HTERT RPE-1 (cell line): ENCODE data around the gene GREB1L.
"Not testable (repeated sequence)": the region's sequence is repeated elsewhere in the genome, so short reads cannot be mapped to it uniquely, and the experiment has no call there.

Source experiments
- in situ Hi-C: fragments of 300-500 bp; cut with MboI; formaldehyde crosslinking; loops from 4 replicates; pipeline ENCODE4 v1.14.3; 2020; ENCODE audit warnings: low sequenced_read_pairs

GREB1L gene

DNA sequence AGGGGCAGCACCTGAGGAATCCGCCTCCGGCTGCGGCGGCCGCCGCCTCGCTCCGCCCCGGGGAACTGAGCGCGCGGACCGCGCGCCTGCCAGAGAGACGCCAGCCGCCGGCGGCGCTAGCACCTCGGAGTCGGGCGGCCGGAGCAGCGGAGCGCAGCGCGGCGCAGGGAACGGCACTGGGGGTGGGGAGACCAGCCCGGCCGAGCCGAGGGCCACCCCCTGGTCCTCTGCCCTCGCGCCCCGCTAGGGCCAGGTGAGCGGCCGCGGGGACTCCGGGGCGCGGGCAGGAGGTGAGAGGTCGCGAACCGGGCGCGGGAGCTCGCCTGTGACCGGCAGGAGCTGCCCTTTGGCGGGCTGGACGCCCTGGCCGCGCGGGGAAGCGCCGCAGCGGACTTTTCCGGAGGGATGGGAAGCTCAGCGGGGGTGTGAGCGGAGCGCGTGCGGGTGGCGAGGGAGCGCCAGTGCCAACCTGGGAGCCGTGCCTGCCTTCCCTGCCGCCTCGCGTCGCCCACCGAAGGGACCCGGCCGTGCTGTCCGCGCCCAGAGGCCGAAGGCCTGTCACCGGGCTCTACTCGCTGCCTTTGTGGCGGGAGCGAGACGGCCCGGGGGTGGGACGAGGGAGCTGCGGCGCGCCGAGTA lies at the start of gene GREB1L:
TSS of gene GREB1L (plus strand) at position 92 of the 639 bp plus-strand sequence. CDS start 141,287 bp downstream, outside the sequence.
- in situ Hi-C loops, result no loop called here

GRCh38 chr18:21192308-21192624 lies 49.8 kb upstream of the GREB1L start:
- in situ Hi-C loops, result no loop called here

- in situ Hi-C loops, result no loop called here
Measured at GRCh38 chr18:21194871-21195771, 46.9 kb upstream of the GREB1L start.

DNA sequence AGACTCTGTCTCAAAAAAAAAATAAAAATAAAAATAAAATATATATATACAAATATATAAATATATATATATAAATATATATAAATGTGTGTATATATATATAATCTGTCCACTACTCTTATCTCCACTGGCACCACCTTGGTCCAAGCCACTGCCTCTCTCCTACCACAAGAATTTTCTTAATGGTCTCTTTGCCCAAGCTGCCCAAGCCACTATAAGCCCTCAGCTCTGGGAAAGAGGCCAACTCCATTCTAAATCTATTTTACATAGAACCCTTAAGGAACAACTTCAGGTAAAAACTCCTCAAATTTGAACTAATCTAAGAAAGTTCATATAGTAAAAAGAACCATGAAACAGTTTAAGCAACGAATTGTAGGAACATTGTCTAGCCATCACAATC lies 45.6 kb upstream of the GREB1L start:
- in situ Hi-C loops, result no loop called here

DNA sequence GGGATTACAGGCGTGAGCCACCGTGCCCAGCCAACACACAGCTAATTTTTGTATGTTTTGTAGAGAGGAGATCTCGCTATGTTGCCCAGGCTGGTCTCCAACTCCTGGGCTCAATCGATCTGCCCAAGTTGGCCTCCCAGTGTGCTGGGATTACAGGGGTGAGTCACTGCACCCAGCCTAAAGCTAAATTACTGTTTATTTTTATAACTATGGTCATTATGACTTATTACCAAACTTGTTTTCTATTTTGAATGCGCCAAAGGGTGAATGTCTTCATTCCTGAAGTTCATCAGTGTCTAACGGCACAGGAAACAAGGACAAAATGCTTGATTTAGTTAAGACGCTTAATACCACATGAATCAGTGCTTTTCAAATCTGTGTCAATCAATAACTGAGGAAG lies 38.9 kb upstream of the GREB1L start:
- in situ Hi-C loops, result no loop called here

GRCh38 chr18:21203542-21204241 lies 38.3 kb upstream of the GREB1L start:
- in situ Hi-C loops, result no loop called here

DNA sequence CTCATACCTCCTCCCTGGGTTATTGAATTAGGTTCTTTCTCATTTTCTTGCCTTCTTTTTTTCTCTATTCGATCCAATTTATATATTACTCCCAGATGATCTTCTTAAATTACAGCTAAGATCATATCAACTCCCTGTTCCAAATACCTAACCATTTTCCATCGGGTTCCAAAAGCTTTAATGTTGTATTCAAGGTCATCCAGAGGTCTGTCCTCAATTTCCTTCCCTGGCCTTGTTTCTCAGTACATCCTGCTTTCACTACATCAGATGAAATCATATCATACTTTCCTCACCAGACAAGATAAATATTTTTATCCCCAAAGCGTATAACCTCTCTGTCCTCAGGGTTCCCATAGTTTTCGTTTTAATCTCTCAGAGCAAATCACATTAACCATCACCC lies 36.3 kb upstream of the GREB1L start:
- in situ Hi-C loops, result no loop called here

GRCh38 chr18:21210278-21210677 lies 31.8 kb upstream of the GREB1L start:
- in situ Hi-C loops, result no loop called here

- in situ Hi-C loops, result no loop called here
Measured at GRCh38 chr18:21210784-21211183, 31.2 kb upstream of the GREB1L start.

DNA sequence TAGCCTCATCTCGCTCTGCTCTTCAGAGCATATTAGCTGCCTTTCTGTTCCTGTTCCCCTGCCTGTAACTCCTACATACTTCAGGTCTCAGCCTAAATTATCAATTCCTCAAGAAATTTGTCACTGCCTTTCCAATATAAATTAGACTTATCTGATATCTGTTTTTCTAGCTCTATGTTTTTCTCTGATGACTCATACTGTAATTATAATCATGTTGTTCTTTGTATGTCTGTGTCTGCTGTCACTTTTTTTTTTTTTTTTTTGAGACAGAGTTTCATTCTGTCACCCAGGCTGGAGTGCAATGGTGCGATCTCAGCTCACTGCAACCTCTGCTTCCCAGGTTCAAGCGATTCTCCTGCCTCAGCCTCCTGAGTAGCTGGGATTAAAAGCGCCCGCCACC lies 27.6 kb upstream of the GREB1L start:
- in situ Hi-C loops, result not testable (repeated sequence)

DNA sequence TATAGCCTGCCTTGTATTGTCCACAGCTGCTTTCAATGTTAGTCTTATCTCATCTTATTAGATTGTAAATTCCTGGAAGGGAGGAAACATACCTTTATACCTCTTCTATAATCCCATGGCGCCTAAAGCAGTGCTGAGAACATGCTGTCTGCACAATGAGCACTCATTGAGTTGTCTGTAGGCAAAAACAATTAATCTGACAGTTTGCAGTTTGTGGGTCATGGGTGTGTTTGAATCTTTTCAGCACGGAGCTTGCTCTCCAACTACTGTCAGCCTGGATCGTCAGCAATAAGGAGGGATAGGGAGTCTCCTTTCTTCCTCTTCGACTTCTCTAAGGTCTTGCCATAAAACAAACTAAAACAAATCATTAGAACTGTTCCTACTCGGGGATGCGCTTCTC lies 26.5 kb upstream of the GREB1L start:
- in situ Hi-C loops, result no loop called here

DNA sequence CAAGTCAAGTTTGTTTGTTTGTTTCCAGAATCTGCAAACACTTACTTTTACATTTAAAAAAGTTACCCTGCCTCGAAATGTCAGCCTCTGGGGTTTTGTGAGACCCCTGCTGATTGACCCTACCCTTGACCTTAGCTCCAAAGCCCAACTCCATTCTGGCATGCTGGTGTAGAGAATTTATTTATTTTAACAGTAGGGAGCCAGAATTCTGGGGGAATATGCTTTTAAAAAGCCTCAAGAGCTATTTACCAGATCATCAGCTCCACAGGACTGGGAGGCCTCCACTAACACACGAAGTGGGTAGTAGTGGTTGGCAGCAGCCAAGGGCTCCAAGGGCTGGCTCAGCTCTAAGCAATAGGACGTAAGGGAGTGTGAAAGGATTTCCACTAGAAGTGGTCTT lies 23.2 kb upstream of the GREB1L start:
- in situ Hi-C loops, result no loop called here

DNA sequence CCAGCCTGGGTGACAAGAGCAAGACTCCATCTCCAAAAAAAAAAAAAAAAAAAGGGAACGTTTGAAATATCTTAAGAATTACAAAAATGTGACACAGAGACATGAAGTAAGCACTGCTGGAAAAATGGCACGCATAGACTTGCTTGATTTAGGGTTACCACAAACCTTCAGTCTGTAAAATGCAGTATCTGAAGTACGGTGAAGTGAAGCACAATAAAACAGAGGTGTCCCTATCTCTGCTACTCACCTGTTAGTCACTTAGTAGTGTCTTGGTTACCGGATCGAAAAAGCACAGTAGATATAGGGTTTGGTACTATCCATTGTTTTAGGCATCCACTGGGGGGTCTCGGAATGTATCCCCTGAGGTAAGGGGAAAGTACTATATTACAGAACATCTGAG lies 11.6 kb upstream of the GREB1L start:
- in situ Hi-C loops, result no loop called here

DNA sequence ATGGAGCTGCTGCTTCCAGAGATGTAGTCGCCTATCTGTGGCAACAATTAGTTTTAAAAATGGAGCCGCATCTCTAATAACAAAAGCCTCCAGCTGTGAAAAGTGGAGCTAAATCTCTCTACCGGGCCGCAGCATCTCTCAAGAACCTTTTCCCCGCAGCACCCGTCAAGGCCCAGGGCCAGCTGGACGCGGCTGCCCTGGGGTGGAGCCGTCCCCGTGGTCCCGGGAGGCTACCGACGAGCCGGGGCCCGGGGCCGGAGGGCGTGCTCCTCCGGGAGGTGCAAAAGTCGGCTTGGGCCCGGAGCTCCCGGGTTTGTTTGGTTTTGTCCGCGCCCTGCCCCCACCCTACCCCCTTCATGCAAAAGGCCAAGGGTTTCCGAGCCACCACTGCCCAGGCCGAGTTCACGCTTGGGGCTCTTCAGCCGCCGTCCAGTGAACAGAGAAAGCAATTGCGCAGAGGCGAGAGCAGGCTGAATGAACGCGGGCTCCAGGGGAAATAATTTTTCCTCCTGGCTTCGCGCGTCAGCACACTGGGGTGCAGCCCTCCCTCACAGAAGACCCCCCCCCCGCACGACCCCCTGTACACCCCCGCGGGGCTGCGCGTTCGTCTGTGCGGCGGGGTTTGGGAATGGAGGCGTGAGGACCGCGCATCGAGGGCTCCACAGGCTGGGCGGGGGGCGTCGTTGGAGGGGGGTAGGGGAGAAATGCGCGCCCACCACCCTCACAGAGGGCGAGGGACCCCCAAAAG lies 557 bp upstream of the GREB1L start:
- in situ Hi-C loops, result no loop called here

GRCh38 chr18:21242780-21243401 lies 859 bp downstream of the GREB1L start:
- in situ Hi-C loops, result no loop called here

GRCh38 chr18:21254576-21254975 lies 12.5 kb downstream of the GREB1L start:
- in situ Hi-C loops, result no loop called here

DNA sequence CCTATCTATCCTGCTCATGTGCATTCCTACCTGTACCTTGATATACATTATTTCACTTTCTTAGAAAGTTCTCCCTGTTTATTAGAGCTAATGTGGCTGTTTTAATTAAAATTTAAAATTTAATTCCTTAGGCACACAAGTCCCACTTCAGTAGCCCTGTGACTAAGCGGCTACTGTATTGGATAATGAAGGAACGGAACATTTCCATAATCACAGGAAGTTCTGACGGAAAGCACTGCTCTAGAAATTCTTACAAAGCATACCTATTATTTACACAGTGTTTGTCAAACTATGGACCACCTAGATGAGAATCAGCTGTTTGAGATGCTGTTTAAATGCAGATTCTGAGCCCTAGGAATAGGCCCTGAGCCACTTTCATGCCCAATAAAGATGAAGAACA lies 13.2 kb downstream of the GREB1L start:
- in situ Hi-C loops, result no loop called here

DNA sequence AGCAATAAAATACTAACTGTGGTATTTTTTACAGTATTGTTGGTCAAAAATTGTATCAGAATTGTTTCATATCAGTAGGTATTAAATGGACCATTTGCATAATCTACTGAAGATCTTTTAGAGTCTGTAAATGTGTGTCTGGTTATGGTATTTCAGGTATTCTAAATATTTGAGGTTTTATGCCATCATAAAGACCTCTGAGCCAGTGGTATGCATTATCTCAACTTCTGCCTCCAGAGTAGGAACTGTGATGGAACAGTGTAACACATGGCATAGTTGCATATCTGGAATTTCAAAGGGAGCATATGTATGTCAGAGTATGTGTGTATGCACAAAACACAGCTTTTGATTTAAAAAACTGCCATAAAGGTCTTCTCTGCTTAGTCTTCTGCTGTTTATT lies 15.4 kb downstream of the GREB1L start:
- in situ Hi-C loops, result no loop called here

DNA sequence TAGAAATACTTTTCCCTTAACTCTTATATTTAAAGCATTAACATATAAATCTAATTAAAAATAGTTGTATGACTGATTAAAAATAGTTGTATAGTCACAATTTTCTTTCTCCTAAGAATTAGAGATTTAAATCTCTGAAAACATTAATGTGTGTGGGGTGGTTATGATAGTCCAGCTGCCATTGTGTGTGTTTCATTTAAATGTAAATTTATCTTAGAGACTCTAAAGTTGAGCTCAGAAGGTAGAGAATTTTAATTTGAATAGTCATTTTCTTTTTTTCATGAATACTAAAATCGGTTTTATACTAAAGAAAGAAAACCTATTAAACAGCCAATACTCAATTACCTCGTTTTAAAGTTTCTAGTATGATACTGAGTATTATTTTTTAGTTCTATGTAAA lies 18.6 kb downstream of the GREB1L start:
- in situ Hi-C loops, result no loop called here

DNA sequence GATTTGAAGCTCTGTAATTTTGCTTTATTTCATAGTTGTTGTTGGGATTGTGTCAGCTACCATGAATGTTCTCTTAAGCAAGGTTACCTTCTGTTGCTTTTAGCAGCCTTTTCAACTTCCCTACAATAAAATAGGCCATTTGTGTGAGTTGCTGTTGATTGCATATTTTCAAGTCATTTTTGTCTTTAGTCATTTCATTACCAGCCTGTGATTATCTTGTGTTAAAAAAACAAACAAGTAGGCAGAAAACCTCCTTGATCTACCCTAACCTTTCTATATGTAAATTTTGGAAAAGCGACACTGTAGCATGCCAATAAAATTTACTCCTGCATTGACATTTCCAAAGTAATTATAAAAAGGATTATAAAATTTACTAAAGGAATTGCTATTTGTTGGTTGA lies 19.3 kb downstream of the GREB1L start:
- in situ Hi-C loops, result no loop called here

DNA sequence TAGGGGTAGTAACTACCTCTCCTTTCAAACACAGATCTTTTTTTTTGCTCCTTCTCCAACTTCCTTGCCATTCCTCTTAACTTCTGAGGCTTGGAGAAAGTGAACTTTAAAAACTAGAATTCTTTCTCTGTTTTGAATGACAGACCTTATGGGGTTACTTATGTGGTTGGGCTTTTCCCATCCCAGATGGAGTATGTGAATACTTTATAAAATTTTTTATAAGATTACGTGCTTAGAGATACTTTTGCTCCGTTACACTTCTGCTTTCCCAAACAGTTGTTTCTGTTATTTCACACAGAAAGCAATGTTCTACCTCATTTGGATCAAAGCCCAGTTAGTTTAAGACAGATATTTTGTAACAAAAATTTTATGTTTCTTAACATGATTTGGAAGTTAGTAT lies 20.2 kb downstream of the GREB1L start:
- in situ Hi-C loops, result no loop called here
